ENCODE measurements around the gene GRPEL2. TPM values are rescaled to one million over a fixed set of nuclear protein-coding genes. Genes with fewer than 3 reads are reported as not detected.

Gene GRPEL2
- total and polyA plus RNA-seq, 9 donors: 5.9 to 17.5 (median 12.2) TPM

- Histone ChIP-seq H3K4me3 (no peak overlapping the region), H3K27ac (no peak overlapping the region), H3K9me3 (no peaks in the 10 kb centered on the region), H3K4me1 (ENCODE audit: insufficient read depth) (peaks cover 7% of the 10 kb centered on the region), H3K27me3 (no peaks in the 10 kb centered on the region), H3K36me3 (no peaks in the 10 kb centered on the region)
- no peak for DNase-seq
- intact Hi-C loops (cut with DNase I): no loop called here
- TF ChIP-seq POLR2A (IDR thresholded peaks at IDR 0.05) (no peak), EP300 (IDR thresholded peaks at IDR 0.05) (no peak), CTCF (IDR thresholded peaks at IDR 0.05) (no peak)
These were observed 20.0 kb upstream of the GRPEL2 start for GRCh38 chr5:149325166-149325735.

GRCh38 chr5:149325894-149326293 lies 19.4 kb upstream of the GRPEL2 start:
- WGBS, 3 donors: 92 to 94% (median 94%) methylated on average over 5 of the region's 5 CpGs
- DNase-seq: no peak
- no peak overlapping the region for H3K27ac ChIP-seq
- H3K9me3 ChIP-seq: no peaks in the 10 kb centered on the region
- no peaks in the 10 kb centered on the region for H3K36me3 ChIP-seq
- peaks cover under 1% of the 10 kb centered on the region for H3K4me1 ChIP-seq (ENCODE audit: insufficient read depth)
- H3K27me3 ChIP-seq: no peaks in the 10 kb centered on the region
- intact Hi-C loops (cut with DNase I): no loop called here
- H3K4me3 ChIP-seq: no peak overlapping the region
- TF ChIP-seq CTCF (IDR thresholded peaks at IDR 0.05) (no peak), EP300 (IDR thresholded peaks at IDR 0.05) (no peak), POLR2A (IDR thresholded peaks at IDR 0.05) (no peak)

- WGBS, 3 donors: 82 to 89% (median 87%) methylated on average over 3 of the region's 3 CpGs
- TF ChIP-seq CTCF (IDR thresholded peaks at IDR 0.05): no peak
- TF ChIP-seq EP300 (IDR thresholded peaks at IDR 0.05): no peak
- TF ChIP-seq POLR2A (IDR thresholded peaks at IDR 0.05): no peak
- intact Hi-C loops (cut with DNase I): no loop called here
- H3K9me3 ChIP-seq: no peaks in the 10 kb centered on the region
- no peaks in the 10 kb centered on the region for H3K27me3 ChIP-seq
- H3K4me1 ChIP-seq (ENCODE audit: insufficient read depth): no peaks in the 10 kb centered on the region
- H3K27ac ChIP-seq: no peak overlapping the region
- no peak overlapping the region for H3K4me3 ChIP-seq
- no peaks in the 10 kb centered on the region for H3K36me3 ChIP-seq
- no peak for DNase-seq
These were observed 18.7 kb upstream of the GRPEL2 start for GRCh38 chr5:149326611-149327010.

GRCh38 chr5:149328177-149328576 lies 17.1 kb upstream of the GRPEL2 start:
- intact Hi-C loops (cut with DNase I): no loop called here
- no peaks in the 10 kb centered on the region for H3K9me3 ChIP-seq
- H3K27ac ChIP-seq: no peak overlapping the region
- H3K36me3 ChIP-seq: no peaks in the 10 kb centered on the region
- no peak for DNase-seq
- 93 to 94% (median 93%) methylated on average over 5 of the region's 5 CpGs for WGBS, 3 donors
- no peak for TF ChIP-seq POLR2A (IDR thresholded peaks at IDR 0.05)
- TF ChIP-seq CTCF (IDR thresholded peaks at IDR 0.05): no peak
- H3K27me3 ChIP-seq: no peaks in the 10 kb centered on the region
- no peak overlapping the region for H3K4me3 ChIP-seq
- H3K4me1 ChIP-seq (ENCODE audit: insufficient read depth): no peaks in the 10 kb centered on the region

All from ovary (tissue), 9 donors.